ENCODE data around the gene CLIP4. TPM values are rescaled to one million over a fixed set of nuclear protein-coding genes. Genes with fewer than 3 reads are reported as not detected.

Gene CLIP4
- polyA plus RNA-seq, 5 donors, result 6.8 to 16.6 (median 13.3) TPM

- no peak for DNase-seq
Measured at GRCh38 chr2:29130295-29130694, 15.1 kb downstream of the CLIP4 start.

DNA sequence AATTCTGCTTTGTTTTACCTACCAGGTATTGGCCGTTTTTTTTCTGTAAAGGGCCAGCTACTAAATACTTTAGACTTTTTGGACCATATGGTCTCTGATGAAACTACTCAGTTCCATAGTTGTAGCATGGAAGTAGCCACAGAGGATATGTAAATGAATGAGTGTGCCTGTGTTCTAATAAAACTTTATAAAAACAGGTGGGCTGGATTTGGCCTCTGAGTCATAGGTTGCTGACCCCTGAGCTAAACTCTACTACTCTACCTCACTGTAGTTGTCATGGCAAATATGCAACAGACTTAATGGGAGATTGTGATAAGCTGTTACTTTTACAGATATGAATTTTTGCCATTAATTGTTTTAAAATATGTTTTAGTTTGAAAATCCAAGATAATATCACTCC, 19.7 kb downstream of the CLIP4 start:
- no peak for DNase-seq

- no peak for DNase-seq
Measured at GRCh38 chr2:29139152-29139551, 23.9 kb downstream of the CLIP4 start.

DNA sequence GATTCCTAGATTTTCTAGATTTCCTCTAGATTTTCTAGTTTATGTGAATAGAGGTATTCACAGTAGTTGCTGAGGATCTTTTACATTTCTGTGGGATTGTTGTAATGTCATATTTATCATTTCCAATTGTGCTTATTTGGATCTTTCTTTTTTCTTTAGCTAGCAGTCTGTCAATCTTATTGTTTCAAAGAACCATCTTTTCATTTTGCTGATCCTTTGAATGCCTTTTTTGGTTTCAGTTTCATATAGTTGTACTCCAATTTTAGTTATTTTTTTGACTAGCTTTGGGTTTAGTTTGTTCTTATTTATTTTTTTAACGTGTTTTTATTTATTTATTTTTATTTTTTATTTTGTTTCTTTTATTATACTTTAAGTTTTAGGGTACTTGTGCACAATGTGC, 24.5 kb downstream of the CLIP4 start:
- DNase-seq, result no peak

- DNase-seq, result no peak
Measured at GRCh38 chr2:29143657-29144056, 28.4 kb downstream of the CLIP4 start.

DNA sequence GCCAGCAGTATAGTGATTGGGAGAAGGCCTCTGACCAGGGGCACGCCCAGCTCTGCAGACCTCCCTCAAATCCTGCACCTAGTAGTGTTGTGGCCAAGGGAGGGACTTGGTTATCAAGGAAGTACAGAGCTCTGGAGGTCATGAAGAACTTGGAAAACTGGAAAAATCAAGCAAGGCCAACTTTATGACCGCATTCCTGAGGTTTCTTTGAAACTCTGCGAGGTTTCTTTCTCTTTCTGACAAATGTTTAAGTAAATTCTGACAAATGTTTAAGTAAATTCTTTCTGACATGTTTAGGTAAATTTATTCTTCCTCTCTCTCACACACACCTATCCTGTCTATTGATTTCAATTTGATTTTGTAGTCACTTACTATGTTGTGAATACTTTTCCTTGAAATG, 31.0 kb downstream of the CLIP4 start:
- no peak for DNase-seq

GRCh38 chr2:29147963-29148362, 32.7 kb downstream of the CLIP4 start:
- DNase-seq, result no peak

GRCh38 chr2:29154610-29155009, 39.4 kb downstream of the CLIP4 start:
- DNase-seq, result no peak

DNA sequence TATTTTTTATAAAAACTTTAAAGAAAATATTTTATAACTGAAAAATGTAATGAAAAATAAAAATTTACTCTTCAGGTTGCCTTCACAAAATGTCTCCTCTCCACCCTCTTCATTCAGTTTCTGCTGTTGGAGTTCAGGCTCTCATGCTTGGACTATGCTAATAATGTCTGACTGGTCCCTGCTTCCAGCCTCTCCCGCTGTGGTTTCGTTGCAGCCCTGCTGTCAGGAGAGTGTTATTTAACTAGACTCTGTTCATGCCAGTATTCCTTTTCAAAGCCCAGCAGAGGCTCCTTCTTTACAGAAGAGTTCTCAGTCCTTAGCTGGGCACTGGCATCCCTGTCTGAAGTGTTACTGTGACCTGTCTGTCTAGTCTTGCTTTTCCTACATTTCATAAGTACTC, 40.4 kb downstream of the CLIP4 start:
- DNase-seq, result no peak

DNA sequence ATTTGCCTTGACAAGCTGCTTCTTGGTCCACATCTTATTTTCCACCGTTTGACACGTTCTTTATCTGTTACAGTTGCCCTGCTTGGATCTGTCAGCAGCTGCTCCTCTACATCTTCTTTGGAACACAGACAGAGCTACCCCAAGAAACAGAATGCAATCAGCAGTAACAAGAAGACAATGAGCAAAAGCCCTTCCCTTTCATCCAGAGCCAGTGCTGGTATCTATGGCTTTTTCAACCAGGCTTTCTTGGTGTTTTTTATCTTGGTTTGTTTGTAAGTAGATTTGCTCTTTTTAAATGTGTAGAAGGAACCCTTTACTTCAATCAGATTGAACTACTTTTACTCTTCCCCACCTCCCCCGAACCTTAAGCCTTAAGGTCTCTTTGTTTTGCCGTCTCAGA, 41.9 kb downstream of the CLIP4 start:
- no peak for DNase-seq

GRCh38 chr2:29159125-29159524, 43.9 kb downstream of the CLIP4 start:
- DNase-seq, result no peak

DNA sequence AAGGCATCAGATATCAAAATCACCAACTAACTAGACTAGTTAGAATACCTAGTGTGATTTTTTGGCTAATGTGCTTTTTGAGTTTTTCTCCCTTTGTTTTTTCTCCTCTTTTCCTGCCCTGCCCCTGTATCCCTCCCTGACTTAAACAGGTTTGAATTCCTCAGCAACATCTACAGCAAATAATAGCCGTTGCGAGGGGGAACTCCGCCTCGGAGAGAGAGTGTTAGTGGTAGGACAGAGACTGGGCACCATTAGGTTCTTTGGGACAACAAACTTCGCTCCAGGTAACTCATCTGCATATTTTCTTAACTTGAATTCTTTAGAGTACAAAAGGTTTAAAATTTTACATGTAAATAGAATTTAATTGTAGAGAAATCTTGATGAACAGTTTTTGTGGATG, 45.0 kb downstream of the CLIP4 start:
- no peak for DNase-seq

DNA sequence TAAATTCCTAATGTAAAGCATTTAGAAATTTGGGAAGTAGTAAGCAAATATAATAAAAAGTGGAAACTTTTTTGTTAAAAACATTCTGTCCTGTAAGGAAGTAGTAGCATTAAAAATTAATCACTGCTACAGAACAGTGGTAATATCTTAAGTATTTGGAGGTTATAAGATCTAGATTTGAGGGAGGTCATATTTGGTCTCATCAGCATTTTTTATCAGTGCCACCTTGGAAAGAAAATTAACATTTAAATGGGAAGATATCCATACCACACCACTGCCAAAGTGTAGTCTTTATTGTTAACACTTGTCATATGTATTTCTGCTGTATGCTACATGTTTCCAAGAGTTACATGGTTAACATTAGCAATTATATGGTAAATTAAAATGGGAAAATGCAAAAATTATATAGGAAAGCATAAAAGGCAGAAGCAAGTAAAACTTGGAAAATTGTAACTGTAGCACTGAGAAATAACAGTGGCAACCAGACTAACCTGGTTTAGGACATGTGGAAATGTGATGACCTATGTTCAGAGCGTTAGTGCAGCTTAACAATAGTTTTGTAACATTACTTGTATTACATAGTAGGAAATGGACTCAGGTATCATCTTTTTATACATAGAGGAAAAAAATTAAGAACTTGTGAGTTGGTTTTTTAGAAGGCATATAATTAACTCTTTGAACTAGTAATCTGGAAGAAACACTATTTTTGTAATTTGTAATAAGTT, 47.2 kb downstream of the CLIP4 start:
- DNase-seq, result no peak

- no peak for DNase-seq
Measured at GRCh38 chr2:29164091-29164846, 49.1 kb downstream of the CLIP4 start.

- no peak for DNase-seq
Measured at GRCh38 chr2:29165362-29166241, 50.4 kb downstream of the CLIP4 start.

DNA sequence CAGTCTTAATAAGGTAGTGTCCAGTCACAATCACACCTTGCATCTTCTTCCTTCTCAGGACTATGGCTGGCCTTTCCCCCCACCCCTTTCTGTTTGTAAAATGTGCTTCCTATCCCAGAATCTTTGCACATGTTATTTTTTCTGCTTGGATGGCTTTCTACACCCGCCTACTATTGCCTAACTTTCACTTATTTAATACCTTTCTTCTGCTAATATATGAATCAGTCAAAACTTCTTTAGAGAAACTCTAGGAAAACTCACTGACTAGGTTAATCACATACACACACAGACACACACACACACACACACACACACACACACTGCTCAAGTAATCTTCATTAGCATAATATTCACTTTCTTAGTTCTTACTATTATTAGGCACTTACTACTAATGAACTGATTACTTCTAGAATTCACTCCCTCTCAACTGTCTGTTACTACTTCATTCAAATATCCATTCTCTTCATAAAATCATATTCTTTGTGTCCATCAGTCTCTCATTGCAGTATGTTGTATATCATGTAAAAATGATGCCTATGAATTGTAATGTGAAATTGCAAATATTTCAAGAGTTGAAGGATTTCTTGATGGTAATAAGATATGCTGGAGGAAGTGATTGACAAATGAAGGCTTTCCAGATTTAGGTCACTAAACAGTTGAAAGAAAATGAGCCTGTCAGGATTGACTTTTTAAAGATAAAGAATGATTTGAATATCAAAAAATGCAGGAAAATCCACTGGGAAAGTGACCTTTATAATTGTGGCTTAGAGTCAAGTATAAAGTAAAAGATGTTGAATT, 51.2 kb downstream of the CLIP4 start:
- DNase-seq, result no peak

DNA sequence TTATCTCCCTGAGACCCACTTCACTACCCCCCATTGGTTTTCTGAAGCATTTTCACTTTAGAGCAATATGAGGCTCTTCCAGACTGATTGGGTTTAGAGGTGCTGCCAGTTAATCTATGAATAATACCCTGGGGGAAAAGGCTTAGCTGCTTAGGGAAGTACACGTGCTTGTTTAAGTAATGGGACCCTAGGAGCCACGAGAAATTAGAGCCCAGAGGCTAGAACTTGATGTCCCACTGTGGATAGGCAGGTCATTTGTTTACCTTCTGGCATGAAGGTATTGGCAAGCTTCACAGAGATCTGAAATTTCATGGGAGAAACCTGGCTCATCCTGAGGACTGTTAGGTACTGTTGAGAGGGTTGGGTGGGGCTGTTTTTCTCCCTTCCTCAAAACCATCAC, 59.7 kb downstream of the CLIP4 start:
- no peak for DNase-seq

GRCh38 chr2:29175338-29175737, 60.1 kb downstream of the CLIP4 start:
- DNase-seq, result no peak

- no peak for DNase-seq
Measured at GRCh38 chr2:29182334-29182733, 67.1 kb downstream of the CLIP4 start.

DNA sequence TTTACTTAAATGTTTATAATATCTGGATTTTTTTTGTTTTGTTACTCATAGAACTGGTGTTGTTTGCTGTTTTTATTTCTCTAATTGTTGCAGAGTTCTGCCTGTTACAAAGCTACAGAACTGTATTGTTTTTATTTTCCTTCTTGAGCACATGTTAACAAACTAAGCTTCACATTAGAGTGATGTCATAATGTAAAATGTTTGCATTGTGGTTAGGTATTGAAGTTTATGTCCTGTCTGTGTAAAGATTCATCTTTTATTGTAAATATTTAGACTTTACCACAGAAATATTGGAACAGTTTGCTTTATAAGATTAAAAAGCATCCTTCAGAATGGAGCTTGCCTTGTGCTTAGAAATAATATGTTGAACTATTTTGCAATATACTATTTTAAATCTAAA, 67.7 kb downstream of the CLIP4 start:
- DNase-seq, result no peak

- DNase-seq, result no peak
Measured at GRCh38 chr2:29184531-29184930, 69.3 kb downstream of the CLIP4 start.

DNA sequence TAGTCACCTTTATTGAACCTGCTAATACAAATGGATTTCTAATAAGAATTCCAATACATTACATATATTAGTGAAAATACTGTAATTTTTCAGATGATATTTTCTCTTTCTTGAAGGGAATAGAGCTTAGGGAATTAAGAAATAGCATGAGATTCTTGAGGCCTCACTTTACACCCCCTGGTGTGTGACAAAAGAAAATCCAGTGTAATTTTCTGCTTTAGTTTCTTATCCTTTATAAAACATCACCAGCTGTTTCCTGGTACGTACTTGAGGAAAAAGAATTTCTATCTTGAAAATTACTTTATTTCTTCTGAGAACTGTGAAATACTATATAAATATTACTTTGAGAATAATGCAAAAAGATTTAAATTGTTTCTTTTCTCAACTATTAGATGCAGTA, 71.6 kb downstream of the CLIP4 start:
- DNase-seq, result no peak
